Measurements from ENCODE around the gene TAF1C.

The TAF1C gene

GRCh38 chr16:84182680-84183571 is 3.9 kb downstream of the TAF1C start:
- DNase-seq: no peak

DNA sequence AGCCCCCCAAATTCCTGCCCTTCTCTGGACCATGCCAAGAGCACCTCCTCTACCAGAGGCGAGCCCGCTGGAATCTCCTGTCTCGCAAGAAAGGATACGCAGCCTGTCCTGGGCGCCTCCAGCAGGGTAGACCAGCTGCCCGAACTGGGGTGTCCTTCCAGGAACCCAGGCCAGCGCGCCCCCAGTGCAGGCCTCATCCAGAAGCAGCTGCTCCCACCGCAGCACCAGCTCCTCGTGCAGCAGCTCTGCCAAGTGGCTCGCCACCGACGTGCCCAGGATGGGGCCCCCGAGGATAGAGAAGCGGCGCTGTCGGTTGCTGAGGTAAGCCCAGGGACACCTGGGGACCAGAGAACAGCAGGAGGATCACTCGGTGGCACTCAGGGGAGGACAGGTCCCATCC is 4.8 kb downstream of the TAF1C start:
- no peak for DNase-seq

DNA sequence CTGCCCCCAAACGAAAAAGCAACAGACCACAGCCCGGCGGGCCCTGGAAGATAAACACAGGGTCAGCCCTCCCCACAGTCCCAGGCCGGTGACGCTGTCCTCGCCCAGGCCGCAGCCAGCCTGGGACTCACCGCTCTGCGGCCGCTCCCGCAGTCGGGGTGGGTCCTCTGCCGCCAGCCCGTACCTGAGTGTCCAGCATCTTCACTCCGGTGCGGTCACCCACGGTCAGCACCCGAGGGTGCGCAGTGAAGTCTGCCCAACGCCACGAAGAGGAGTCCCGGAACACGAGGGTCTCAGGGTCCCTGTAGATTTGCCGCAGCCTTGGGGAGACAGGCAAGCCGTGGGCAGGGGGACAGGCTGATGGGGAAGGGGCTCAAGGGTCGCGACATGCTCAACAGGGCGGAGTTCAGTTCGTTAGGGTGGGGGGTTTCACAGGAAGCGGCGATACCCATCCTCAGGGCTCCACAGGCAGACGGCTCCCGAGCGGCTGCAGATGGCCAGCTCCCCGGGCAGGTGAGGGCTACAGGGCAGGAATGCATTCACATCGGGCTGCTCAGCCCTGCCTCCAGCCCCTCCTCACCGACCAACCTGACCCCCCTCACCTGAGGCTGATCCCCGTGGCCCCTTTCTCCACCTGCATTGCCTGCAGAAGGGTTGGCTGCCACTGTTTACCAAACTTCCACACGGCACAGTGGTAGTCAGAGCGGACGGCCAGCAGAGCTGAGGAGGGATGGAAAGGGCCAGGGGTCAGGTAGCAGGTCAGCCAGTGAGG is 5.5 kb downstream of the TAF1C start:
- no peak for DNase-seq

DNA sequence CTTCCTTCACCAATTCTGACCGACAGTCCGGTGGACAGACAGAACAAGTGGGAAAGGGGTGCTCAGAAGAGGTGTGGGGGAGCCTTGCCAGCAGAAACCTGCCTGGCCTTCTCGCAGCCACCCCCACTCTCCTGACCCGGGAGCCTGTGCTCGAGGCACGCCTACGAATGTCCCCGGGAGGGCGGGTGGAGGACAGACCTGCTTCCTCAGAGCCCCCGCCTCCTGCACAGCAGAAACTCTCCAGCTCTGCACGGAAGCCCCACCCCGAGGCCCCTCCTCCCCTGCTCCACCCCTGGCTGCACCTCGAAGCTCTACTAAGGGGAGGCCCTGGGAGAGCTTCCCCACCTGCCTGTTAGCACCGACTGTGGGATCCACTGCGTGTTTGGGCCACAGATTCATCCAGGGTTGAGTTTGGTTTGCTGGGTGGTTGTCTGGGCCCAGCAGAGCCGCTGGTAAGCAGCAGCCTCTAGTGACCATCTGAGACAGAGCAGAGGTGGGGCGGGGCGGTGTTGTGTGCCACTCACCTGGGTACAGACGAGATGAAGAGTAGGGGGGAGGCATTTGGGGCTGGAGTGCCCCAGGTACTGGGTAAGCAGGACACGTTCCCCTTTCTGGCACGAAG is 6.2 kb downstream of the TAF1C start:
- no peak for DNase-seq

- no peak for DNase-seq
Observed at GRCh38 chr16:84179612-84180320, 7.1 kb downstream of the TAF1C start.

GRCh38 chr16:84178892-84179611 is 7.8 kb downstream of the TAF1C start:
- no peak for DNase-seq

DNA sequence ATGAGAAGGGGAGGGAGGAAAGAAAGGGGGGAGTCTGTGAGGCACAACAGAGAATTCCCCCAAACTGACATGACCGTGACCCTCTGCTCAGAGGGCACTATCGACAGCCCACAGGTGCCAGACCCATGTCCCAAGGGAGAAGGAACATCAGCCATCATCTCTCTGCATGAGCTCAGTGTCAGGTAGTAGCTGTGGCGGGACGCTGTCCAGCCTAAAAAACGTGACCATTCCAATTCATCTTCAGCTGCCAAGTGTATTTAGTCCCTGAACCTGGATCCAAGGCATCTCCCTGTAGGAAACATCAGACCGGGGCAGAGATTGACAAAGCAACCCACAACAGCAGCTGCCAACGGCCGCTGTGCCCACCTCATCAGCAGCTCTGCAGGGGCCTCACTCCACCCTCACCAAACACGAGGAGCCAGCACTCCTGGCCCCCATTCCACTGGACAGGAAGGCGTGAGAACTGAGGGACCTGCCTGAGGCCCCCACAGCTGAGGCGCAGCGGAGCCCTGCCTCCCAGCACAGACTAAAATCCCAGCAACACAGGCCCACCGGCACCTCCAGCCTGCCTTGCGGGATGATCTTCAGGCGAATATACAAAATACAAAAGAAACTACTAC is 8.6 kb downstream of the TAF1C start:
- no peak for DNase-seq

GRCh38 chr16:84177741-84178073 is 9.2 kb downstream of the TAF1C start:
- no peak for DNase-seq

GRCh38 chr16:84176192-84177053 is 10.4 kb downstream of the TAF1C start:
- DNase-seq: no peak

DNA sequence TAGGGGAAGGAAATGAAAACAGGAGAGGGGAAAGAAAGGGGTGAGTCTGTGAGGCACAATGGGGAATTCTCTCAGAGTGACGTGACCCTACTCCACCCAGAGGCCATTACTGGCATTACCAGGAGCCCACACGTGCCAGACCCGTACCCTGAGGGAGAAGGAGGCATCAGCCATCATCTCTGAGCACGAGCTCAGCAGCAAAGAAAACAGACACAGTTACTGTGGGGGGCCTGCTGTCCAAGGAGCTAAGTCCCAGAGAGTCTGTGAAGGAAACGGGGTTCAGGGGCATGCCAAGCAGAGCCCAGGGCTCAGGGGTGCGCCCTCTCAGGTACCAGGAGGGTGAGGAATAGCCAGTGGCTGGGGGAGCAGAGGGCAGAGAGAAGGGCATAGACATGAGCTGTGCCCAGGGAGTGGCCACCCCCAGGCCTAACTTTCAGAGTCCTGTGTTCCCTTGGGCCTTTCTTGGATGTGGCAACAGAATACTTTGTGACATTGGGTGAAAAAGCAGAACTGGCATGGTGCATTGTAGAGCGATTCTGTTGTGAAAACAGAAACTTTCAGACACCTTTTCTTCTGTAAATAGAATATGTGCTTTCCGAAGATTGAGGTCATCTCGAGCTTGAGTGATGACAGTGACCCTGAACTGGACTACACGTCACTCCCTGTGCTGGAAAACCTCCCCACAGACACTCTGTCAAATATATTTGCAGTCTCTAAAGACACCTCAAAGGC is 11.3 kb downstream of the TAF1C start:
- no peak for DNase-seq

GRCh38 chr16:84174396-84174795 is 12.5 kb downstream of the TAF1C start:
- DNase-seq: no peak

DNA sequence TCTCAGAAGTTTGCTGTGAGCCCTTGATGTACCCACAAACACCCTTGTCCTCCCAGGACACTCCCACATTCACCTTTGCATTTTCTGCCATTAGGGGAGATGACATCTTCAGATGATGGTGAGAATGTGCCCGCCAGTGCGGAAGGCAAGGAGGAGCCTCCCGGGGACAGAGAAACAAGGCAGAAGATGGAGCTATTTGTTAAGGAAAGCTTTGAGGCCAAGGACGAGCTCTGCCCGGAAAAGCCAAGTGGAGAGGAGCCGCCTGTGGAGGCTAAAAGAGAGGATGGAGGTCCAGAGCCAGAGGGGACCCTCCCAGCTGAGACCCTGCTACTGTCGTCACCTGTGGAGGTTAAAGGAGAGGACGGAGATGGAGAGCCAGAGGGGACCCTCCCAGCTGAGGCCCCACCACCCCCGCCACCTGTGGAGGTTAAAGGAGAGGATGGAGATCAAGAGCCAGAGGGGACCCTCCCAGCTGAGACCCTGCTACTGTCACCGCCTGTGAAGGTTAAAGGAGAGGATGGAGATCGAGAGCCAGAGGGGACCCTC is 17.0 kb downstream of the TAF1C start:
- no peak for DNase-seq

DNA sequence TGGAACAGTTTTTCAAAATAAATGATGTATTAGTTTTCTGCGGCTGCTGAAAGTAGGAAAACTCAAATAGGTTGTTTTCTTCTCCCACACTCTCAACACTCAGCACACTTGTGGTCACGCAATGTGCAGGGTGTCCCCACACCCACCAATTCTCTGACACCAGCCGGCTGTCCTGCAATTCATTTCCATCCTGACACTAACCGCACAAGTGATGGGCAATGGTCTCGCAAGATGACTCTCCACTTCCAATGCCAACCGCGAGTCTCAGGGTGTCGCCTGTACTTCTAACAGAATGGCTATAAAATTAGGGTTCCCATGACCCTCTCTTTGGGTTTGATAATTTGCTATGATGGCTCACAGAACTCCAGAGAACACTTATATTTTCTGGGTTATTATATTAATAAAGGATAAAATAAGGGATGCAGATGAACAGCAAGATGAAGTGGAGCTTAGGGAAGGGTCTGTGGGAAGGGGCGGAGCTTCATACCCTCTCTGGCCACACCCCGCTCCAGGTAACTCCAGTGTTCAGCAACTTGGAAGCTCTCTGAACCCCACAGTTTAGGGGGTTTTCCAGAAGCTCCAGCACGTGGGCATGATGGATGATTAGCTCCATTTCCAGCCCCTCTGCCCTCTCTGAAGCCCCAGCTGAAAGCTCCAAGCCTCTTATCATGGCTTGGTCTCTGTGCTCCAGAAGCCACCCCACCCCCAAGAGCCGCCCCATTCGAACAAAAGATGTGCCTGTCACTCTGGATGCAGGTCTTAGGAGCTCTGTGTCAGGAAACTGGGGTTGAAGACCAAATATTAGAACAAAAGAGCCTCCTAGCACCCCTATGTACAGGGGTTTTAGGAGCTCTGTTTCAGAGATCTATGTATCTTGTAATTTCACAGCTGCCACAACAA is 19.8 kb downstream of the TAF1C start:
- no peak for DNase-seq

- DNase-seq: no peak
Observed at GRCh38 chr16:84165746-84166145, 21.1 kb downstream of the TAF1C start.

GRCh38 chr16:84161801-84162200 is 25.1 kb downstream of the TAF1C start:
- DNase-seq: no peak

GRCh38 chr16:84161037-84161436 is 25.8 kb downstream of the TAF1C start:
- no peak for DNase-seq

DNA sequence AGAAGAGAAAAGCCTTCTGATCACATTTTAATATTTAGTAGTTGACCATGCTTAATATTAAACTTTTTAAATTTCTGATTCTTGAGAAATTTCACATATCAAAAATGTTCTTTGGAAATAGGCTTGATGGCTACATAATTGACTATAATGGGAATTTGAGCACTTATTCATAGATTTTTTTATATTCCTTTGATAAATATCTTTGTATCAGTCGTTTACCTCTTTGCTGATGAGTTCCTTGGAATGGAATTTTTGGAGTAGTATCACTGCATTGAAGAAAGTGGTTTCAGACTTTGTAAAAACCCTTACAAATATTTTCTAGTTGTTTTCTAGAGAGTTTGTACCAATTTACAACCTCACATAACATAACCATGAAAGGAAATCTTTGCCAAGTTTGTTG is 27.1 kb downstream of the TAF1C start:
- no peak for DNase-seq

- DNase-seq: no peak
Observed at GRCh38 chr16:84159007-84159406, 27.9 kb downstream of the TAF1C start.

DNA sequence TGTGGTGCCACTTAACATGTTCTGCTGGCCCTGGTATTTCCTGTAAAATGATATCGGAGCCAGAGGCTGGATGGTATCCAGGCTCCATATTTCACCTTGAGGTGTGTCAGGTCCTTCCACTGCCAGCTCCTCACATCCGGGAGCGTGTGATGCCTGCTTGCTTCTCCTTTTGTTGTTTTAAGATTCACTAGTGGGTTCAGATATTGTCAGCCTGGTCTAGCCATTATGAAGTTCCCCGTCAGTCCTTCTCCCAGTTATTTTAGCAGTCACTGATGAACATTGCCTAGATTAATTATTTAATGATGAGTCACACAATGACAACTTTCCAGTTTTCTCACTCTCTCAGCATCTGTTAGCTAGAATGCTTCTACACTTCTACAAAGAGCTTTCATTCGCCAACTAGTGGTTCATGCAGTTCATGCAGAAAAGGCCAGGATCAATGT is 30.5 kb downstream of the TAF1C start:
- no peak for DNase-seq

Measured in CD4-positive, alpha-beta T cell treated with Interleukin-4 for 4 hours (primary cell).